Hepatocyte (in vitro differentiated cells): ENCODE data around the gene ERCC6L2. TPM values are rescaled to one million over a fixed set of nuclear protein-coding genes. Genes with fewer than 3 reads are reported as not detected.

Source experiments
- DNase-seq: peaks from one replicate; pipeline ENCODE4 v3.0.0-alpha.2; 2016; ENCODE audit warnings: low spot score
- H2AFZ ChIP-seq: fragments of 200-600 bp; sonication (generic); 2 replicates; pipeline ENCODE4 v1.6.0; 2016; ENCODE audit warnings: antibody characterized with exemption, mild to moderate bottlenecking
- H3K27ac ChIP-seq: fragments of 200-600 bp; sonication (generic); 2 replicates; pipeline ENCODE4 v1.5.1; 2016; ENCODE audit warnings: mild to moderate bottlenecking
- H3K27me3 ChIP-seq: fragments of 200-600 bp; sonication (generic); 2 replicates; pipeline ENCODE4 v1.6.1; 2016
- H3K36me3 ChIP-seq: fragments of 200-600 bp; sonication (generic); replicated peaks from 2 replicates; pipeline ENCODE4 v1.5.1; 2016; ENCODE audit warnings: low read depth; ENCODE audit not compliant: insufficient read depth
- H3K4me1 ChIP-seq: fragments of 200-600 bp; sonication (generic); 2 replicates; pipeline ENCODE4 v1.5.1; 2016; ENCODE audit warnings: mild to moderate bottlenecking, moderate library complexity; ENCODE audit not compliant: insufficient read depth
- H3K4me2 ChIP-seq: fragments of 200-600 bp; sonication (generic); 2 replicates; pipeline ENCODE4 v1.6.0; 2016
- H3K4me3 ChIP-seq: fragments of 200-600 bp; sonication (generic); 2 replicates; pipeline ENCODE4 v1.5.1; 2016; ENCODE audit warnings: mild to moderate bottlenecking
- H3K79me2 ChIP-seq: fragments of 200-600 bp; sonication (generic); 2 replicates; pipeline ENCODE4 v1.6.0; 2017; ENCODE audit warnings: mild to moderate bottlenecking
- H3K9me2 ChIP-seq: fragments of 200-600 bp; sonication (generic); replicated peaks from 2 replicates; pipeline ENCODE4 v1.6.0; 2017; ENCODE audit warnings: mild to moderate bottlenecking; ENCODE audit not compliant: insufficient read depth
- H3K9me3 ChIP-seq: fragments of 200-600 bp; sonication (generic); 2 replicates; pipeline ENCODE4 v1.5.1; 2016; ENCODE audit warnings: low read depth, mild to moderate bottlenecking
- H4K20me1 ChIP-seq: fragments of 200-600 bp; sonication (generic); 2 replicates; pipeline ENCODE4 v1.6.0; 2016; ENCODE audit warnings: mild to moderate bottlenecking; ENCODE audit not compliant: insufficient read depth, poor library complexity, severe bottlenecking
- EZH2 ChIP-seq: fragments of 200-600 bp; sonication (generic); IDR thresholded peaks from 2 replicates; pipeline ENCODE4 v1.6.1; 2016; ENCODE audit warnings: antibody characterized with exemption, mild to moderate bottlenecking, borderline replicate concordance
- EZH2phosphoT487 ChIP-seq: fragments of 200-600 bp; sonication (generic); IDR thresholded peaks from one replicate; pipeline ENCODE4 v1.6.1; 2018; ENCODE audit warnings: antibody characterized with exemption, mild to moderate bottlenecking, low read depth, moderate library complexity; ENCODE audit not compliant: unreplicated experiment, severe bottlenecking
- WGBS: methylation state at CpG from one replicate; pipeline ENCODE4 v1.1.6; 2016; ENCODE audit warnings: low lambda C conversion rate; ENCODE audit errors: missing lambda C conversion rate; 5-methylcytosine and 5-hydroxymethylcytosine counted together
- polyA plus RNA-seq: library from polyadenylated mRNA; unstranded; fragments of >200 nt; fragmentation: Nextera tagmentation; extraction: Ambion mirVana; gene quantifications from 2 replicates; pipeline ENCODE4 v1.2.1, GENCODE V29; 2016
- total RNA-seq: library from RNA; depleted of rRNA; stranded (reverse); fragments of >200 nt; gene quantifications from 2 replicates; pipeline ENCODE4 v1.2.3, GENCODE V29; 2014
- TF ChIP-seq, protein P1 (sequence below): fragments of 200-600 bp; sonication (generic); IDR thresholded peaks from 2 replicates; pipeline ENCODE4 v1.5.1; 2016; ENCODE audit warnings: antibody characterized with exemption, mild to moderate bottlenecking; ENCODE audit not compliant: poor library complexity

Gene ERCC6L2
- total and polyA plus RNA-seq, 2 experiments from 2014 or later = 17.6 to 55.7 TPM

DNA sequence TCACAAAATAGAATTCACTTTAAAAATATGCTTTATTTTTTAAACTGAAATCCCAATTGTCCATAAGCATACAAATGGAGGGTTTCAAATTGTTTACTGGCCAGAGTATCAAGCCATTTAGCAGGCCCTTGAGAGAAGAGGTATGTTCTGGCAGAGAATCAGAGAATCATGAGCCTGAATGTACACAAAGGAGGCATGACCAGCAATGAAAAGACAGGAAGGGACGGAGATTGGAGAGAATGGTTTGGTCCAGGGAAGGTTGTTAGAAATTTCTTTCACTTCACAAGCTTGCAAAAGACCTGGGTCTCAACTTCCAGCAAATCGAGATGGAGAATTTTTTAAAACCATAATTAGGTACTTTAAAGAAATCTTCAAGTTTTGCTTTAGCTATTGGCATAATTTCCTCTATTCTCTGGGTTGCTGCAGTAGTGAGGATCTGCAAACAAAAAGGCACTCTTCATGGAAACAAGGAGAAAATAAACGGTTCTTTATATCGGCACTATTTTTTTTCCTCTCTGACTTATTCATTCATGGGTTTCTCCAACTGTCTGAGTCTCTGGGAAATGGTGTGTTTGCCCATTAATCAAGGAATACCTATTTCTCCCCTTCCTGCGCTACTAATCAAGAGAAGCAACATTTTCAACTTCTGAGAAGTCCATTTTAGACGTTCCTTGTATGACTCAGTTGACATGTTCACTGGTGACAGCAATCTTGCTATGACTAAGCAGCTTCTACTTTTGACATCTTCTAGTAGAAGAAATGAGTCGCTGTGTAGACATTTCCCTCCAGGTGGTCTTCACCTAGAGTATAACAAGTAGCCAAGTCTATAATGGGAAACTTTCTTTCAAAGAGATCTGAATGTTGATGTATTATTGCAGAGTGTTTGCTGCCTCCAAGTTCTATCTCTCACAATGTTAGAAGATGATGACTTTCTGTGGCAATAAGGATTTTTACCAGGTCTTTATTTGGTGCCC is 23.1 kb upstream of the ERCC6L2 start:
- H3K4me3 ChIP-seq = no peak overlapping the region
- no peak overlapping the region for H3K4me2 ChIP-seq
- H3K4me1 ChIP-seq = peaks cover 21% of the 10 kb centered on the region
- H2AFZ ChIP-seq = no peak overlapping the region
- H3K9me2 ChIP-seq = no peaks in the 10 kb centered on the region
- no peaks in the 10 kb centered on the region for H3K36me3 ChIP-seq
- H3K27ac ChIP-seq = peak overlapping the region; percentile 4
- H4K20me1 ChIP-seq = no peaks in the 10 kb centered on the region
- no peak for DNase-seq
- TF ChIP-seq, protein P1, sequence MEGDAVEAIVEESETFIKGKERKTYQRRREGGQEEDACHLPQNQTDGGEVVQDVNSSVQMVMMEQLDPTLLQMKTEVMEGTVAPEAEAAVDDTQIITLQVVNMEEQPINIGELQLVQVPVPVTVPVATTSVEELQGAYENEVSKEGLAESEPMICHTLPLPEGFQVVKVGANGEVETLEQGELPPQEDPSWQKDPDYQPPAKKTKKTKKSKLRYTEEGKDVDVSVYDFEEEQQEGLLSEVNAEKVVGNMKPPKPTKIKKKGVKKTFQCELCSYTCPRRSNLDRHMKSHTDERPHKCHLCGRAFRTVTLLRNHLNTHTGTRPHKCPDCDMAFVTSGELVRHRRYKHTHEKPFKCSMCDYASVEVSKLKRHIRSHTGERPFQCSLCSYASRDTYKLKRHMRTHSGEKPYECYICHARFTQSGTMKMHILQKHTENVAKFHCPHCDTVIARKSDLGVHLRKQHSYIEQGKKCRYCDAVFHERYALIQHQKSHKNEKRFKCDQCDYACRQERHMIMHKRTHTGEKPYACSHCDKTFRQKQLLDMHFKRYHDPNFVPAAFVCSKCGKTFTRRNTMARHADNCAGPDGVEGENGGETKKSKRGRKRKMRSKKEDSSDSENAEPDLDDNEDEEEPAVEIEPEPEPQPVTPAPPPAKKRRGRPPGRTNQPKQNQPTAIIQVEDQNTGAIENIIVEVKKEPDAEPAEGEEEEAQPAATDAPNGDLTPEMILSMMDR = no peak
- TF ChIP-seq EZH2 = no peak
- no peak for TF ChIP-seq EZH2phosphoT487
- no peaks in the 10 kb centered on the region for H3K79me2 ChIP-seq
- 81% methylated on average over 7 of the region's 7 CpGs for WGBS
- H3K27me3 ChIP-seq = no peaks in the 10 kb centered on the region
- no peaks in the 10 kb centered on the region for H3K9me3 ChIP-seq

DNA sequence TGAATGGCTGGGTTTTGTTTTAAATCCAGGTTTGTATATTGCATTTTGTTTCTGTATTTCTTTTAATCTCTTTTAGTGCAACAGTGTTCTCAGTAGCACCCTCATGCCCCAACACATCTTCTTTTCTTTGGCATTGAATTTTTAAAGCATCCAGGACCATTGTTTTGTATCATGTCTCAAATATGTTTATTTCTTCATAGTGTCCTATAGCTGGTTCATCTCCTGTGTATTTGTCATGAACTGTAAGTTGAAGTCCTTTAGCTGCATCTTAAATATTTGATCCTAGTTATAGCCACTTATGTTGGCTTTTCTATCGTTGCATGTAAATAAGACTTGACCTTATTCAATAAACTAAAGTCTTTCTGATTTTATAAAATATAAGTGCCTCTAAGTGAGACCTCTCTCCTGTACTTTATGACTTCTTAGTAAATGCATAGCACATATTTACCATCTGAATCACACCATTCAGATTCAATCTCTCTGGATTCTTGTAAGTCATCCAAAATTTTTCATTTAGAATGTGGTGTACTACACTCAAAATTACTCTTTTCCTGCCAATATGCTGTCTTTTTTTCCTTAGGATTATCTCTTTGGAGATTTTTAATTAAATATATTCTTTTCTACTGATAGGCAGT is 21.0 kb upstream of the ERCC6L2 start:
- TF ChIP-seq EZH2phosphoT487 (no peak), EZH2 (no peak)
- TF ChIP-seq, protein P1 = no peak
- Histone ChIP-seq H4K20me1 (no peaks in the 10 kb centered on the region), H3K9me2 (no peaks in the 10 kb centered on the region), H3K27ac (no peak overlapping the region), H3K4me3 (no peak overlapping the region), H3K9me3 (no peaks in the 10 kb centered on the region), H3K36me3 (no peaks in the 10 kb centered on the region), H3K79me2 (no peaks in the 10 kb centered on the region), H3K4me2 (no peak overlapping the region), H3K4me1 (peaks cover 26% of the 10 kb centered on the region), H3K27me3 (no peaks in the 10 kb centered on the region), H2AFZ (no peak overlapping the region)
- 42% methylated on average over 1 of the region's 1 CpG for WGBS
- no peak for DNase-seq

DNA sequence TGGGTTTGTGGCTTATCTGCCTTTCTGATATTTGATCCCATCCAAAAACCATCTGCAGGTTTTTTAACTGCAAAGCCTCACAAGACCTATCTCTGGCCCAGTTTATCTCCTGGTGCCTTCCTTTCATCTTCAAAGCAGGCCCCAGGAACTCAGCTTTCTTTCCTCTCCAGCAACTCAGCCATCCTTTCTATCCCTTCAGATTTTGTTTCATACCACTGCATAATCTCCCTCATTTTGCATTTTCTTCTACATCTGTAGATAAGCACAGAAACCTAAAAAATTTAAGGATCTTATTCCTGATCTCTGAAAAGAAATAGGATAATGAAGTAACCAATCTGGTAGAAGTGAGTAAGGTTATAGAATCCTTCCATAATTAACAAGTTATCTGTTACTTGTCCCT is 19.5 kb upstream of the ERCC6L2 start:
- peaks cover 3% of the 10 kb centered on the region for H4K20me1 ChIP-seq
- no peak for DNase-seq

More for the DNA sequence above, 19.5 kb upstream of the ERCC6L2 start:
- Histone ChIP-seq H3K36me3 (no peaks in the 10 kb centered on the region), H3K27ac (peak overlapping the region; percentile 53), H3K9me2 (no peaks in the 10 kb centered on the region), H3K79me2 (no peaks in the 10 kb centered on the region), H3K4me1 (peaks cover 26% of the 10 kb centered on the region), H2AFZ (no peak overlapping the region), H3K4me2 (no peak overlapping the region), H3K9me3 (no peaks in the 10 kb centered on the region), H3K4me3 (no peak overlapping the region), H3K27me3 (no peaks in the 10 kb centered on the region)
- TF ChIP-seq, protein P1 = no peak
- TF ChIP-seq EZH2phosphoT487 (no peak), EZH2 (no peak)
